GM21528 (cell line): ENCODE measurements around the gene CCNL2.
A peak's percentile ranks its signal among the peaks of the same experiment; 100 is the strongest.
"Not testable (repeated sequence)": the region's sequence is repeated elsewhere in the genome, so short reads cannot be mapped to it uniquely, and the experiment has no call there.

ENCODE experiments used
- ATAC-seq: cut with Tn5 transposase; IDR thresholded peaks from one replicate; pipeline ENCODE4 v1.9.1; 2021; ENCODE audit warnings: mild to moderate bottlenecking, moderate library complexity; ENCODE audit not compliant: unreplicated experiment, low FRiP score

The CCNL2 gene

GRCh38 chr1:1377540-1378205 is 21.5 kb downstream of the CCNL2 start:
- ATAC-seq = no peak

GRCh38 chr1:1376551-1377226 is 22.4 kb downstream of the CCNL2 start:
- ATAC-seq = no peak

- ATAC-seq = peak; percentile 79
These were observed 24.0 kb downstream of the CCNL2 start, which contains the start of gene AURKAIP1 for GRCh38 chr1:1374929-1375662. AURKAIP1 (minus strand) TSS chr1:1375207; CDS start chr1:1374756, 451 bp downstream.

- ATAC-seq = peak; percentile 10
These were observed 24.6 kb downstream of the CCNL2 start for GRCh38 chr1:1374589-1374928.

- no peak for ATAC-seq
These were observed 25.1 kb downstream of the CCNL2 start for GRCh38 chr1:1373815-1374588.

GRCh38 chr1:1373051-1373814 is 25.9 kb downstream of the CCNL2 start:
- ATAC-seq = no peak

GRCh38 chr1:1371746-1372711 is 27.1 kb downstream of the CCNL2 start:
- no peak for ATAC-seq

- no peak for ATAC-seq
These were observed 27.8 kb downstream of the CCNL2 start for GRCh38 chr1:1371364-1371745.

- ATAC-seq = no peak
These were observed 28.3 kb downstream of the CCNL2 start for GRCh38 chr1:1370771-1371300.

GRCh38 chr1:1370094-1370493 is 29.0 kb downstream of the CCNL2 start:
- ATAC-seq = not testable (repeated sequence)

GRCh38 chr1:1367315-1367714 is 31.8 kb downstream of the CCNL2 start:
- no peak for ATAC-seq

- ATAC-seq = no peak
These were observed 32.5 kb downstream of the CCNL2 start for GRCh38 chr1:1366699-1367066.

GRCh38 chr1:1365875-1366698 is 33.0 kb downstream of the CCNL2 start:
- ATAC-seq = no peak

- ATAC-seq = no peak
These were observed 34.9 kb downstream of the CCNL2 start for GRCh38 chr1:1364266-1364665.

GRCh38 chr1:1361982-1362423 is 37.1 kb downstream of the CCNL2 start:
- no peak for ATAC-seq

- no peak for ATAC-seq
These were observed 37.7 kb downstream of the CCNL2 start for GRCh38 chr1:1361233-1361981.

- ATAC-seq = no peak
These were observed 38.5 kb downstream of the CCNL2 start for GRCh38 chr1:1360506-1361169.
